PC-3 (cell line): ENCODE data around the gene ACTN1. TPM values are rescaled to one million over a fixed set of nuclear protein-coding genes. Genes with fewer than 3 reads are reported as not detected.

Source experiments
- ATAC-seq: fragments of 200-7000 bp; cut with Tn5 transposase; 2 replicates; pipeline ENCODE4 v1.9.1; 2020; ENCODE audit warnings: mild to moderate bottlenecking, moderate library complexity
- BruUV-seq: library from RNA; stranded (reverse); fragments of 400-500 nt; replicated peaks from 2 replicates; lab custom pipeline; 2021; lab: Mats Ljungman, UMichigan
- CTCF ChIA-PET: fragments of 300-600 bp; sonication (Branson Sonifier 250); formaldehyde crosslinking; loops from one replicate; lab custom pipeline; 2022; ENCODE audit warnings: antibody characterized with exemption; lab: Charles Lee
- POLR2A ChIA-PET: fragments of 300-600 bp; sonication (Branson Sonifier 250); formaldehyde crosslinking; loops from one replicate; lab custom pipeline; 2022; ENCODE audit warnings: antibody characterized with exemption; ENCODE audit not compliant: unreplicated experiment; lab: Charles Lee
- DNase-seq: peaks from one replicate; pipeline ENCODE4 v3.0.0-alpha.2; 2015
- H2AFZ ChIP-seq: fragments of 300-600 bp; sonication (generic); 2 replicates; pipeline ENCODE4 v1.6.0; 2016; ENCODE audit warnings: antibody characterized with exemption, low read length
- H3F3A ChIP-seq: fragments of 300-600 bp; sonication (generic); one replicate; pipeline ENCODE4 v1.6.0; 2017; ENCODE audit warnings: antibody characterized with exemption, low read length, control low read depth, mild to moderate bottlenecking; ENCODE audit not compliant: unreplicated experiment
- H3K27ac ChIP-seq: fragments of 300-600 bp; sonication (generic); 2 replicates; pipeline ENCODE4 v1.5.1; 2016; ENCODE audit warnings: mild to moderate bottlenecking, low read length
- H3K27me3 ChIP-seq: fragments of 300-600 bp; sonication (generic); 2 replicates; pipeline ENCODE4 v1.6.1; 2016; ENCODE audit warnings: low read length, mixed read lengths
- H3K36me3 ChIP-seq: fragments of 300-600 bp; sonication (generic); 2 replicates; pipeline ENCODE4 v1.6.1; 2016; ENCODE audit warnings: low read depth, mixed run types, low read length, mixed read lengths
- H3K4me1 ChIP-seq: fragments of 300-600 bp; sonication (generic); 2 replicates; pipeline ENCODE4 v1.5.1; 2016; ENCODE audit warnings: low read length; ENCODE audit not compliant: insufficient read depth
- H3K4me2 ChIP-seq: fragments of 300-600 bp; sonication (generic); 2 replicates; pipeline ENCODE4 v1.6.0; 2016; ENCODE audit warnings: low read length
- H3K4me3 ChIP-seq: fragments of 300-600 bp; sonication (generic); 2 replicates; pipeline ENCODE4 v1.5.1; 2016; ENCODE audit warnings: mild to moderate bottlenecking, low read length, mixed read lengths
- H3K79me2 ChIP-seq: fragments of 300-600 bp; sonication (generic); 2 replicates; pipeline ENCODE4 v1.6.1; 2017; ENCODE audit warnings: low read length, mixed read lengths
- H3K9ac ChIP-seq: fragments of 300-600 bp; sonication (generic); 2 replicates; pipeline ENCODE4 v1.6.0; 2016; ENCODE audit warnings: mild to moderate bottlenecking, low read length
- H3K9me2 ChIP-seq: fragments of 300-600 bp; sonication (generic); replicated peaks from 2 replicates; pipeline ENCODE4 v1.6.1; 2016; ENCODE audit warnings: mixed run types, low read length, mixed read lengths
- H3K9me3 ChIP-seq: fragments of 300-600 bp; sonication (generic); 2 replicates; pipeline ENCODE4 v1.6.1; 2016; ENCODE audit warnings: low read length, mixed read lengths
- H4K20me1 ChIP-seq: fragments of 300-600 bp; sonication (generic); 2 replicates; pipeline ENCODE4 v1.6.1; 2016; ENCODE audit warnings: low read length, mixed read lengths
- CTCF ChIP-seq: fragments of 300-600 bp; sonication (generic); conservative IDR thresholded peaks from 2 replicates; pipeline ENCODE4 v1.5.1; 2017; ENCODE audit warnings: antibody characterized with exemption, low read depth, mild to moderate bottlenecking, low read length
- EZH2 ChIP-seq: fragments of 300-600 bp; sonication (generic); IDR thresholded peaks from one replicate; pipeline ENCODE4 v1.6.1; 2017; ENCODE audit warnings: antibody characterized with exemption, mild to moderate bottlenecking, low read length; ENCODE audit not compliant: unreplicated experiment
- EZH2phosphoT487 ChIP-seq: fragments of 300-600 bp; sonication (generic); IDR thresholded peaks from 2 replicates; pipeline ENCODE4 v1.6.1; 2018; ENCODE audit warnings: mild to moderate bottlenecking, antibody characterized with exemption, low read length, borderline replicate concordance
- intact Hi-C: fragments of 100-400 bp; cut with micrococcal nuclease; formaldehyde crosslinking; loops from 2 replicates; pipeline ENCODE4 v1.9.0; 2023
- total RNA-seq: library from RNA; depleted of rRNA; stranded (reverse); fragments of >200 nt; gene quantifications from 2 replicates; pipeline ENCODE4 v1.2.3, GENCODE V29; 2014

Gene ACTN1
- total RNA-seq, 1 experiment from 2014 or later: 303 TPM

DNA sequence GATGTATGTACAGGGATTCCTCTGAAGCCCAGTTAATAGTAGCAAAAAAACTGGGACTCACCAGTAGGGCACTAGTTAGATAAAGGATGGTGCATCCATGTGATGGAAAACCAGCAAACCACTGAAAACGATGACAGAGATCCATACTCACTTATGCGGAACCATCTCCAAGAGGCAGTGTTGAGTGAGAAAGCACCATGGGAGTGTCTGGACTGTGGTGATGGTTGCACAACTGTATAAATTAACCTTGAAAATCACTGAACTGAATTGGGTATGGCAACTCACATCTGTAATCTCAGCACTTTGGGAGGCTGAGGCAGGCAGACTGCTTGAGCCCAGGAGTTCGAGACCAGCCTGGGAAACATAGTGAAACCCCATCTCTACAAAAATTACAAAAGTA lies 132.6 kb downstream of the ACTN1 start:
- ATAC-seq: no peak
- Histone ChIP-seq H4K20me1 (no peaks in the 10 kb centered on the region), H2AFZ (no peak overlapping the region), H3K9ac (no peak overlapping the region), H3K27ac (no peak overlapping the region), H3K4me2 (no peak overlapping the region), H3K9me3 (no peaks in the 10 kb centered on the region), H3K4me1 (peaks cover 4% of the 10 kb centered on the region), H3F3A (no peaks in the 10 kb centered on the region), H3K36me3 (no peaks in the 10 kb centered on the region), H3K9me2 (no peaks in the 10 kb centered on the region), H3K27me3 (no peaks in the 10 kb centered on the region), H3K4me3 (no peak overlapping the region), H3K79me2 (no peaks in the 10 kb centered on the region)
- ChIA-PET POLR2A (no interaction called here), CTCF (no interaction called here)
- TF ChIP-seq EZH2 (no peak), CTCF (no peak), EZH2phosphoT487 (no peak)
- no peak for DNase-seq
- no TSS peak for BruUV-seq
- intact Hi-C loops: no loop called here

DNA sequence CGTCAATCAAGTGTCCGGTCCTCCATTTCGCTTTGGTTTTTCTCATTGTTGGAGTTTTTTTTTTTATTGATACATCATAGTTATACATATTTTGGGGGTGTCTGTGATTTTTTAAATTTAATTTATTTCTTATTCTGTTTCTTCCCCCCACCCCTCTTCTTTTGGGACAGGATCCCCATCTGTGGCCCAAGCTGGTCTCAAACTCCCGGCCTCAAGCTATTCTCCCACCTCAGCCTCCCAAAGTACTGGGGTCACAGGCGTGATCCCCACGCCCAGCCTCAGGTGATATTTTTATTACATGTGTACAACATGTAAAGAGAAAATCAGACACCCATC lies 134.9 kb downstream of the ACTN1 start:
- ATAC-seq (no peak), DNase-seq (no peak)
- BruUV-seq: no TSS peak
- POLR2A ChIA-PET: interaction anchor here (0.6 to 0.9 kb wide), 2 partner anchors 95 to 134 kb away, joined by 3 to 5 read pairs; no protein-coding TSS in a partner anchor
- H3K4me1 ChIP-seq: peaks cover 14% of the 10 kb centered on the region
- H3K36me3 ChIP-seq: no peaks in the 10 kb centered on the region
- H3K27me3 ChIP-seq: no peaks in the 10 kb centered on the region
- intact Hi-C loops: loop anchor here (1.0 to 2.0 kb wide), 4 partner anchors 19 to 1007 kb away; no protein-coding TSS in a partner anchor
- no peak overlapping the region for H3K27ac ChIP-seq
- H3K9ac ChIP-seq: no peak overlapping the region
- no peak for TF ChIP-seq EZH2
- TF ChIP-seq CTCF: peak; percentile 3; the same call in 1 of the 2 replicates
- no peak for TF ChIP-seq EZH2phosphoT487
- H3K9me3 ChIP-seq: no peaks in the 10 kb centered on the region
- CTCF ChIA-PET: interaction anchor here (0.5 to 1.4 kb wide), 19 partner anchors 12 to 1020 kb away, joined by 3 to 8 read pairs (median 4); no protein-coding TSS in a partner anchor
- peak overlapping the region; percentile 61; the same call in 1 of the 2 replicates for H3K4me2 ChIP-seq
- no peak overlapping the region for H3K4me3 ChIP-seq
- H3K79me2 ChIP-seq: no peaks in the 10 kb centered on the region
- no peak overlapping the region for H2AFZ ChIP-seq
- no peaks in the 10 kb centered on the region for H3K9me2 ChIP-seq
- no peaks in the 10 kb centered on the region for H3F3A ChIP-seq
- H4K20me1 ChIP-seq: no peaks in the 10 kb centered on the region
